GM12864 (cell line): ENCODE data around the gene CDC37.

Source experiments
- DNase-seq: peaks from one replicate; pipeline ENCODE4 v3.0.0-alpha.2; 2011; ENCODE audit warnings: low read depth
- H3K4me3 ChIP-seq: 2 replicates; pipeline ENCODE4 v1.5.1; 2011; ENCODE audit warnings: mild to moderate bottlenecking, low read depth, low read length, control low read depth
- CTCF ChIP-seq: IDR thresholded peaks from 2 replicates; pipeline ENCODE4 v1.5.1; 2011; ENCODE audit warnings: low read depth, mild to moderate bottlenecking, moderate library complexity, low read length, control low read depth, inconsistent platforms; ENCODE audit errors: missing control alignments

Gene CDC37

GRCh38 chr19:10419646-10420443 lies 16.5 kb upstream of the CDC37 start:
- TF ChIP-seq CTCF = no peak
- no peak for DNase-seq

GRCh38 chr19:10419200-10419645 lies 15.9 kb upstream of the CDC37 start:
- no peak for TF ChIP-seq CTCF
- peak overlapping the region; percentile 56 for H3K4me3 ChIP-seq
- DNase-seq = no peak

More at GRCh38 chr19:10419646-10420443, 16.5 kb upstream of the CDC37 start:
- H3K4me3 ChIP-seq = peak overlapping the region; percentile 56

- TF ChIP-seq CTCF = no peak
- no peak for DNase-seq
- peak overlapping the region; percentile 56 for H3K4me3 ChIP-seq
Observed at GRCh38 chr19:10418485-10419199, 15.3 kb upstream of the CDC37 start.

GRCh38 chr19:10418235-10418484 lies 14.8 kb upstream of the CDC37 start:
- TF ChIP-seq CTCF = no peak
- H3K4me3 ChIP-seq = no peak overlapping the region

GRCh38 chr19:10417541-10418234 lies 14.3 kb upstream of the CDC37 start:
- DNase-seq = no peak
- no peak for TF ChIP-seq CTCF
- no peak overlapping the region for H3K4me3 ChIP-seq

More at GRCh38 chr19:10418235-10418484, 14.8 kb upstream of the CDC37 start:
- no peak for DNase-seq

GRCh38 chr19:10416380-10417257 lies 13.3 kb upstream of the CDC37 start:
- peak; percentile 91 for TF ChIP-seq CTCF
- H3K4me3 ChIP-seq = peak overlapping the region; percentile 58
- peak; percentile 77 for DNase-seq
